Activated CD4-positive, alpha-beta T cell treated with anti-CD3 and anti-CD28 coated beads for 48 hours (primary cell): ENCODE results near the gene PSKH1.
A peak's percentile ranks its signal among the peaks of the same experiment; 100 is the strongest.

ENCODE experiments used
- DNase-seq: peaks from one replicate; pipeline ENCODE4 v3.0.0-alpha.2; 2020

The PSKH1 gene

GRCh38 chr16:67868290-67868689, 24.8 kb upstream of the PSKH1 start:
- no peak for DNase-seq

GRCh38 chr16:67869653-67870052, 23.4 kb upstream of the PSKH1 start:
- DNase-seq, result no peak

GRCh38 chr16:67871256-67871655, 21.8 kb upstream of the PSKH1 start:
- no peak for DNase-seq

- DNase-seq, result no peak
Measured at GRCh38 chr16:67872131-67872630, 20.9 kb upstream of the PSKH1 start.

GRCh38 chr16:67872631-67873434, 20.2 kb upstream of the PSKH1 start, which contains the start of gene EDC4:
Gene EDC4, plus strand, starts transcription at chr16:67873052. Its CDS starts 210 bp downstream, at chr16:67873262.
- DNase-seq, result peak; percentile 92

- peak; percentile 39 for DNase-seq
Measured at GRCh38 chr16:67873435-67874370, 19.4 kb upstream of the PSKH1 start.

- no peak for DNase-seq
Measured at GRCh38 chr16:67874372-67874771, 18.7 kb upstream of the PSKH1 start.

GRCh38 chr16:67877064-67877463, 16.0 kb upstream of the PSKH1 start:
- DNase-seq, result no peak

GRCh38 chr16:67878232-67878631, 14.8 kb upstream of the PSKH1 start:
- no peak for DNase-seq

- no peak for DNase-seq
Measured at GRCh38 chr16:67878846-67879245, 14.2 kb upstream of the PSKH1 start.

- DNase-seq, result no peak
Measured at GRCh38 chr16:67879462-67879861, 13.6 kb upstream of the PSKH1 start.

GRCh38 chr16:67879936-67880335, 13.1 kb upstream of the PSKH1 start:
- DNase-seq, result no peak

- DNase-seq, result no peak
Measured at GRCh38 chr16:67880584-67880983, 12.5 kb upstream of the PSKH1 start.

- DNase-seq, result no peak
Measured at GRCh38 chr16:67881621-67882161, 11.4 kb upstream of the PSKH1 start.

- no peak for DNase-seq
Measured at GRCh38 chr16:67882374-67883145, 10.5 kb upstream of the PSKH1 start.

GRCh38 chr16:67883146-67883871, 9.7 kb upstream of the PSKH1 start:
- no peak for DNase-seq

GRCh38 chr16:67883872-67884261, 9.2 kb upstream of the PSKH1 start:
- peak; percentile 81 for DNase-seq

GRCh38 chr16:67884684-67885083, 8.4 kb upstream of the PSKH1 start, which contains the start of gene NRN1L:
Gene NRN1L, plus strand, starts transcription at chr16:67884885. Its CDS starts 19 bp downstream, at chr16:67884904.
- no peak for DNase-seq

GRCh38 chr16:67885545-67885944, 7.5 kb upstream of the PSKH1 start:
- no peak for DNase-seq

- DNase-seq, result no peak
Measured at GRCh38 chr16:67885976-67886375, 7.1 kb upstream of the PSKH1 start.

GRCh38 chr16:67886387-67886786, 6.7 kb upstream of the PSKH1 start:
- no peak for DNase-seq

- no peak for DNase-seq
Measured at GRCh38 chr16:67888331-67888730, 4.7 kb upstream of the PSKH1 start.
